NCI-H748 (cell line): ENCODE measurements around the gene VDR.

Experiments used
- DNase-seq: peaks from one replicate; lab custom pipeline; 2025; ENCODE audit not compliant: unreplicated experiment; lab: John Stamatoyannopoulos, UW

VDR gene

DNA sequence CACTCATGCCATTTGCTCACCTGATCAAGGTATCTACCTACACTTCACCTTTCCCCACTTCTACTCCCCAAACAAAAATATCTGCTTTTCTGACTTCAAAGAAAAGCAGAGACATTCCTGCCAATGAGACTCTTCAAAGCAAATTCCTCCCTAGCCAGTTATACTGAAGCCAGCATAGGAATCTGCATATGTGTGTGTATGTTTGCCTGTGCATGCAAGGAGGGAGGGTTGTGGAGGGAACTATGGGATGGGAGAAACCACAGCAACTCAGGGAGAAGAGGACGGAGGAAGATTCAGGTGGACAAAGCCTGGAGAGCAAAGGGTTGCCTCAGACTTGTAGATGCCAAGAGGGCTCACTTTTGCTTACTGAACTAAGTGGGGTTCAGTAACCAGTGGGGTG is 26.4 kb upstream of the VDR start:
- no peak for DNase-seq

- no peak for DNase-seq
Observed at GRCh38 chr12:47930634-47931033, 25.8 kb upstream of the VDR start.

GRCh38 chr12:47927346-47927745 is 22.6 kb upstream of the VDR start:
- DNase-seq: no peak

DNA sequence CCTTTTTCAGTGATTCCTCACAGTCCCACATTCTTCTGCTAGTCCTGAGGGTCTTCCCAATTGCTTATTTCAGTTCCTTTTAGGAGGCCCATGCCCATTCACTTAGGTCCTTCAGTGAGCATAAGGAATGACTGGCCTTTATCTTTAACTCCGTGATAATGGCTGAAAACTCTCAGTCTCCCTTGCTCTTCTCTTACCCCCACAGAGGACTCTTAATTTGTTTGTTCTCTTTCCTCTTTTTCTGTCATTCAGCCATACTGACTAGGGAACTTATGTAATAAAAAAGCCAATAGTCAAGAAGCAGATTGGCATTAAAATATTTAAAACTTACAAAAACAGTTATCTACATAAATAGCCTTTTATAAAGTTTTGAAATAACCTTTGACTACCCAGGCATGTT is 17.1 kb upstream of the VDR start:
- DNase-seq: no peak

DNA sequence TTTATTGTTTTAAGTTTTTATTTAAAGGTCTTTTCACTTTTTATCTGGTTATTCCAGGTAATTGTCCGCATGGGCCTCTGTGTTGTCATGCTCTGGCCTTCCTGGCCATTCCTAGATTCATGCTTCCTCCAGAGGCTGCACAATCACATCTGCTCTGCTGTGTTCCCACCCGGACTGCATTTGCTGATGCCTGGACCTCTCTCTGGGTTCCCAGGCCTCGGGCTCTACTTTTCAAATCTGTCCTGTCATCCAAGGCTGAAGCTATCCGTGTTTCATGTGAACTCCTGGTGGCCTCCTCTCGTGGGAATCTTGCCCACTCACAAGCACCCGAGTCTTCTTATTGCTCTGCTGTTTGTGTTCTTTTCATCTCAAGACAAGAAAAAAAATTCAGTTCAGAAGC is 16.1 kb upstream of the VDR start:
- no peak for DNase-seq

GRCh38 chr12:47913081-47913480 is 8.3 kb upstream of the VDR start:
- no peak for DNase-seq

GRCh38 chr12:47912556-47912955 is 7.8 kb upstream of the VDR start:
- DNase-seq: no peak

DNA sequence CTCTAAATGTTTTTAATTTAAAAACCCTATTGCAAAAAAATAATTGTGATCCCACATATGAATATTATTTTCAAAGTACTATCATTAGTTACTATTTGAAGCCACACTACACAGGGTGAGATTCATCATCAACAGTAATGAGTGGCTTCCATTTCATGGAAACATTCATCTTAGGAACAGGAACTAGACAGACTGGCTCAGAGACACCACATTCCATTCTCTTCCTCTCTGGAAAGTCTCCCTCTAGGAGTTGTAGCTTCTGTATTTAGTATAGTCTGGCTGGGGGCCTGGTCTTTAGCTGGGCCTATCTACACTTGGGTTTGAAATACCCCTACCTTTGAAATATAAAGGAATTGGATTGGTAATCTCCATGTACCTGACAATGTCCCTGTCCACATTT is 6.2 kb upstream of the VDR start:
- no peak for DNase-seq

DNA sequence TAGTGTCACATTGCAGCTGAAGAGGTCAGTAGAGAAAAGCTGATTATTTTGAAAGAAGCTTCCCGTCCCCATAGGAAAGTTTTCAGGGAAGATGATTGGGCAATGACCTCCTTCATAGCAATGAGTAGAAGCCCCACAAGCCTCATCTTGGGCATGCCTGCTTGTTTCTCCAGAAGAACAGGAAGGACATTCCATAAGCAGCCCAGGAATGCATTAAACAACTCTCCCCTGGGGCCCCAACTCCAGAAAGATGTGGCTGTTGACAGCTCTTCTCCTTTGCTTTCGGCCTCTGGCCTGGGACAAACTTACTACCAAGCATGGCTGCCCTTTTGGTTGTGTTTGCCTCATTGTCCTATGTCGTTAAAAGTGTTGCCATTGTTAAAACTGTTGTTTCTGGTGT is 5.7 kb upstream of the VDR start:
- no peak for DNase-seq

DNA sequence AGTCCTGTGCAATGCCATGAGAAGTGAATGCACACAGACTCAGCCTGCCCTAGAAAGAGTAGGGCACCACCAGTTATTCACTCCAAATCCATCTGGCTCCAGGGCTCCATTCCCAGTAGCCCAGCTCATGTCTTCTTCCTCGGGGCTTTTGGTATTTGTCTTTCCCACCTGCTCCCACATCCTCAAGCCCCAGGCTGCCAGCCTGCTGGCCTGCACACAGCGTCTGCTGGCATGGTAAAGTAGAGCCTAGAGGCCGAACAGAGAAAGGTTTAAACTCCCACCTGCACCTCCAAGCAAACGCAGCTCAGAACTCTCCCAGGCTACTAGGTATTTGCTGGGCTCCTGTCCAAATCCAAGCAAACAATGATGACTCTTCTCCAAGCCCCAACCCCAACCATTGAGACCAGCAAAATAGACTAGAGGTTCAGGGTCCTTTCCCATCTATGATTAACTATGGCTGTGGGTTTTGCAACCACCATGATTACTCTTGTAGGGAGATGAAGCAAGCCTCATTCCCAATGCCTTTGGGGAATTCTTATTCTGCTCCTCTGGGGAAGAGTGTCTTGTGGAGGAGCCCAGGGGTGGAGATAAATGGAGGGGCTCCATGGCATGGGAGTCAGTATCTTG is 5.2 kb upstream of the VDR start:
- DNase-seq: no peak

DNA sequence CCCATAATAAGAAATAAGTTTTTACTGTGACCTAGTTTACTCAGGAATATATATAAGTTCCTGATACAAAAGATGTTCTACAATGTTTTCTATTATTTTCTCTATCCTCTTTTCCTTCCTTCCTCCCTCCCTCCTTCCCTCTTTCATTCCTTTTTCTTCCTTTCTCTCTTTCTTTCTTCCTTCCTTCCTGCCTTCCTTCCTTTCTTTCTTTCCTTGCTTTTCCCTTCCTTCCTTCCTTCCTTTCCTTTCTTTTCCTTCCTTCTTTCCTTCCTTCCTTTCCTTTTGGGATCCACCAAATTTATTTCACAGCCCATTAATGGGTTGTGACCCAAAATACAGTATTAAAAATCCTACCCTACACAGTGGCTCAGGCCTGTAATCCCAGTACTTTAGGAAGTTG is 3.9 kb upstream of the VDR start:
- DNase-seq: no peak

- no peak for DNase-seq
Observed at GRCh38 chr12:47907851-47908454, 3.2 kb upstream of the VDR start.

- DNase-seq: no peak
Observed at GRCh38 chr12:47903927-47904712, 674 bp downstream of the VDR start.

- no peak for DNase-seq
Observed at GRCh38 chr12:47903151-47903611, 1.6 kb downstream of the VDR start.

GRCh38 chr12:47902131-47902639 is 2.6 kb downstream of the VDR start:
- DNase-seq: no peak

DNA sequence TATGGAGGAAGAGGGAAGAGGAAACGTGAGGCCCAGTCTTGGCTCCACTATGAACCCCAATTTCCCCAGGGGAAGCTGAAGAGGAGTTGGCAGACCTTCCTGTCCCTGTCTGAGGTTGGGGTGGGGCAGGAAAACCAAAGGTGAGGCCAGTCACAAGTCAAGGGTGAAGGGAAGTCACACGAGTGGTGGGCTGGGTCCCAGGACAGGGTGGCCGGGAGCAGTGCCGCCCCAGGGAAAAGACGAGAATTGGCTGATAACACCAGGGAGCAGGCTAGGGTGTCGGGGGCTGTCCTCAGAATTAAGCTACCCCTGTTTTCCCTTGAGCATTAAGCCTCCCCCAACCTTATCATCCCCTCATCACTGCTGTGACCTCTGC is 3.1 kb downstream of the VDR start:
- DNase-seq: no peak

GRCh38 chr12:47901063-47901717 is 3.6 kb downstream of the VDR start:
- no peak for DNase-seq

- DNase-seq: peak; percentile 35
Observed at GRCh38 chr12:47900131-47901062, 4.4 kb downstream of the VDR start.

GRCh38 chr12:47899466-47899865 is 5.3 kb downstream of the VDR start:
- no peak for DNase-seq

- DNase-seq: peak; percentile 45
Observed at GRCh38 chr12:47896633-47897032, 8.2 kb downstream of the VDR start.

GRCh38 chr12:47896022-47896421 is 8.8 kb downstream of the VDR start:
- no peak for DNase-seq
